GM19463 (cell line): ENCODE results near the gene BCL6.

Source experiments
- ATAC-seq: cut with Tn5 transposase; IDR thresholded peaks from one replicate; pipeline ENCODE4 v1.9.1; 2021; ENCODE audit warnings: mild to moderate bottlenecking, moderate library complexity; ENCODE audit not compliant: unreplicated experiment

Gene BCL6

GRCh38 chr3:187739561-187740332 lies 5.5 kb downstream of the BCL6 start:
- peak; percentile 44 for ATAC-seq

- no peak for ATAC-seq
Measured at GRCh38 chr3:187739094-187739560, 6.1 kb downstream of the BCL6 start.

- peak; percentile 59 for ATAC-seq
Measured at GRCh38 chr3:187738331-187739093, 6.8 kb downstream of the BCL6 start.

GRCh38 chr3:187738071-187738330 lies 7.3 kb downstream of the BCL6 start:
- no peak for ATAC-seq

GRCh38 chr3:187737368-187738070 lies 7.7 kb downstream of the BCL6 start:
- ATAC-seq = no peak

- ATAC-seq = no peak
Measured at GRCh38 chr3:187737006-187737367, 8.3 kb downstream of the BCL6 start.

GRCh38 chr3:187736418-187736871 lies 8.8 kb downstream of the BCL6 start:
- ATAC-seq = no peak

- no peak for ATAC-seq
Measured at GRCh38 chr3:187735837-187736236, 9.4 kb downstream of the BCL6 start.

- no peak for ATAC-seq
Measured at GRCh38 chr3:187735383-187735782, 9.9 kb downstream of the BCL6 start.

- ATAC-seq = no peak
Measured at GRCh38 chr3:187734841-187735240, 10.4 kb downstream of the BCL6 start.

- no peak for ATAC-seq
Measured at GRCh38 chr3:187733371-187733770, 11.9 kb downstream of the BCL6 start.

GRCh38 chr3:187729598-187729997 lies 15.7 kb downstream of the BCL6 start:
- no peak for ATAC-seq

GRCh38 chr3:187728940-187729583 lies 16.2 kb downstream of the BCL6 start:
- no peak for ATAC-seq

- ATAC-seq = no peak
Measured at GRCh38 chr3:187728248-187728647, 17.0 kb downstream of the BCL6 start.

- ATAC-seq = no peak
Measured at GRCh38 chr3:187726564-187726963, 18.7 kb downstream of the BCL6 start.

- no peak for ATAC-seq
Measured at GRCh38 chr3:187725653-187726370, 19.5 kb downstream of the BCL6 start.

- no peak for ATAC-seq
Measured at GRCh38 chr3:187725224-187725623, 20.0 kb downstream of the BCL6 start.

GRCh38 chr3:187722206-187722612 lies 23.1 kb downstream of the BCL6 start:
- no peak for ATAC-seq

- ATAC-seq = no peak
Measured at GRCh38 chr3:187721055-187721454, 24.2 kb downstream of the BCL6 start.

GRCh38 chr3:187720337-187720670 lies 25.0 kb downstream of the BCL6 start:
- no peak for ATAC-seq
